Lower leg skin (tissue), 3 donors: ENCODE data around the gene HINFP.

Experiments
- CTCF ChIP-seq, 3 donors: fragments of 450-650 bp; IDR thresholded peaks; one replicate each; pipeline ENCODE4 v1.5.1; 2016; ENCODE audit warnings: antibody characterized with exemption in 3 of 3, mild to moderate bottlenecking in 3 of 3, moderate library complexity in 2 of 3
- POLR2A ChIP-seq, 2 donors: fragments of 450-650 bp; IDR thresholded peaks; one replicate each; pipeline ENCODE4 v1.6.1; 2016 to 2017; ENCODE audit warnings: antibody characterized with exemption in 2 of 2, mild to moderate bottlenecking in 1 of 2, moderate library complexity in 1 of 2

GRCh38 chr11:119126675-119127268, 5.4 kb downstream of the HINFP start:
- TF ChIP-seq CTCF (IDR thresholded peaks at IDR 0.05) (no peak), POLR2A (IDR thresholded peaks at IDR 0.05) (no peak)
